Calu3 (cell line): ENCODE results near the gene HSPG2. TPM values are rescaled to one million over a fixed set of nuclear protein-coding genes. Genes with fewer than 3 reads are reported as not detected.

Source experiments
- BruUV-seq: library from RNA; stranded (reverse); fragments of 400-500 nt; replicated peaks from 2 replicates; lab custom pipeline; 2021; lab: Mats Ljungman, UMichigan
- CTCF ChIA-PET: fragments of 300-600 bp; sonication (Branson Sonifier 250); formaldehyde crosslinking; loops from one replicate; lab custom pipeline; 2022; ENCODE audit warnings: antibody characterized with exemption; lab: Charles Lee
- DNase-seq: peaks from one replicate; pipeline ENCODE4 v3.0.0; 2022
- H3K27ac Mint-ChIP-seq: one replicate; pipeline ENCODE4 v1.8.0; 2022; ENCODE audit warnings: mixed read lengths; ENCODE audit not compliant: unreplicated experiment
- H3K27me3 Mint-ChIP-seq: one replicate; pipeline ENCODE4 v1.8.0; 2022; ENCODE audit warnings: mixed read lengths; ENCODE audit not compliant: unreplicated experiment
- H3K36me3 Mint-ChIP-seq: one replicate; pipeline ENCODE4 v1.8.0; 2022; ENCODE audit warnings: mild to moderate bottlenecking, moderate library complexity, mixed read lengths; ENCODE audit not compliant: insufficient read depth, unreplicated experiment
- H3K4me1 Mint-ChIP-seq: one replicate; pipeline ENCODE4 v1.8.0; 2022; ENCODE audit warnings: mild to moderate bottlenecking, low read depth, mixed read lengths; ENCODE audit not compliant: unreplicated experiment
- H3K4me3 Mint-ChIP-seq: one replicate; pipeline ENCODE4 v1.8.0; 2022; ENCODE audit warnings: mild to moderate bottlenecking, low read depth, moderate library complexity, mixed read lengths; ENCODE audit not compliant: unreplicated experiment
- H3K9me3 Mint-ChIP-seq: one replicate; pipeline ENCODE4 v1.8.0; 2022; ENCODE audit warnings: low read depth, mixed read lengths; ENCODE audit not compliant: unreplicated experiment
- CTCF ChIP-seq: fragments of 200-600 bp; IDR thresholded peaks from one replicate; pipeline ENCODE4 v1.8.0; 2022; ENCODE audit warnings: antibody characterized with exemption; ENCODE audit not compliant: unreplicated experiment
- intact Hi-C: fragments of 100-400 bp; cut with micrococcal nuclease; formaldehyde crosslinking; loops from one replicate; pipeline ENCODE4 v1.10.0; 2022; ENCODE audit not compliant: unreplicated experiment
- total RNA-seq: library from RNA; stranded (reverse); gene quantifications from 2 replicates; pipeline ENCODE4 v1.2.3, GENCODE V29; 2022

Gene HSPG2
- total RNA-seq, 1 experiment from 2014 or later: 397 TPM

- DNase-seq: no peak
- no peaks in the 10 kb centered on the region for H3K4me1 Mint-ChIP-seq
- CTCF ChIA-PET: no interaction called here
- H3K9me3 Mint-ChIP-seq: no peaks in the 10 kb centered on the region
- peaks cover 55% of the 10 kb centered on the region for H3K36me3 Mint-ChIP-seq
- H3K4me3 Mint-ChIP-seq: no peak overlapping the region
- H3K27me3 Mint-ChIP-seq: no peaks in the 10 kb centered on the region
- no TSS peak for BruUV-seq
- intact Hi-C loops: no loop called here
- H3K27ac Mint-ChIP-seq: peak overlapping the region; percentile 58
- TF ChIP-seq CTCF: no peak
Observed at GRCh38 chr1:21842606-21843162, 94.4 kb downstream of the HSPG2 start.

- no peaks in the 10 kb centered on the region for H3K4me1 Mint-ChIP-seq
- intact Hi-C loops: no loop called here
- peaks cover 55% of the 10 kb centered on the region for H3K36me3 Mint-ChIP-seq
- H3K27me3 Mint-ChIP-seq: no peaks in the 10 kb centered on the region
- DNase-seq: no peak
- no peaks in the 10 kb centered on the region for H3K9me3 Mint-ChIP-seq
- no peak overlapping the region for H3K4me3 Mint-ChIP-seq
- H3K27ac Mint-ChIP-seq: no peak overlapping the region
- TF ChIP-seq CTCF: no peak
- CTCF ChIA-PET: no interaction called here
- no TSS peak for BruUV-seq
Observed at GRCh38 chr1:21841852-21842466, 95.2 kb downstream of the HSPG2 start.

GRCh38 chr1:21840981-21841380, 96.1 kb downstream of the HSPG2 start:
- H3K4me3 Mint-ChIP-seq: no peak overlapping the region
- no peak overlapping the region for H3K27ac Mint-ChIP-seq
- H3K4me1 Mint-ChIP-seq: no peaks in the 10 kb centered on the region
- no peak for TF ChIP-seq CTCF
- H3K27me3 Mint-ChIP-seq: no peaks in the 10 kb centered on the region
- no peaks in the 10 kb centered on the region for H3K9me3 Mint-ChIP-seq
- no TSS peak for BruUV-seq
- intact Hi-C loops: no loop called here
- peaks cover 63% of the 10 kb centered on the region for H3K36me3 Mint-ChIP-seq
- no peak for DNase-seq
- CTCF ChIA-PET: interaction anchor here (0.5 kb wide), 1 partner anchor 217 kb away, joined by 3 read pairs; no protein-coding TSS in a partner anchor

- CTCF ChIA-PET: no interaction called here
- H3K27ac Mint-ChIP-seq: no peak overlapping the region
- H3K4me1 Mint-ChIP-seq: no peaks in the 10 kb centered on the region
- H3K9me3 Mint-ChIP-seq: peaks cover 2% of the 10 kb centered on the region
- TF ChIP-seq CTCF: no peak
- no peak for DNase-seq
- intact Hi-C loops: no loop called here
- no peaks in the 10 kb centered on the region for H3K27me3 Mint-ChIP-seq
- H3K4me3 Mint-ChIP-seq: no peak overlapping the region
- BruUV-seq: no TSS peak
- H3K36me3 Mint-ChIP-seq: peaks cover 76% of the 10 kb centered on the region
Observed at GRCh38 chr1:21839337-21840037, 97.6 kb downstream of the HSPG2 start.
